Pancreas (tissue), 10 donors: ENCODE measurements around the gene SRRT. TPM values are rescaled to one million over a fixed set of nuclear protein-coding genes. Genes with fewer than 3 reads are reported as not detected.

Source experiments
- ATAC-seq, 4 donors: fragments of 200-7000 bp; cut with Tn5 transposase; one replicate each; pipeline versions ENCODE4 v1.8.0 to v1.9.1; 2020; ENCODE audit warnings: mild to moderate bottlenecking in 4 of 4, moderate library complexity in 4 of 4
- DNase-seq, 6 donors: peaks; one replicate each; pipeline ENCODE4 v3.0.0-alpha.2; 2020
- FAIRE-seq: peaks from 2 replicates; lab custom pipeline; 2012; peaks lifted over from hg19 to GRCh38; lab: Jason Lieb, UNC
- H3K27ac ChIP-seq, 4 donors: fragments of 200-600 bp; sonication (generic); 1 replicate in 3 of 4; 2 replicates in 1 of 4; pipeline versions ENCODE4 v1.5.0 to v1.8.0; 2020
- H3K27me3 ChIP-seq, 4 donors: fragments of 200-600 bp; one replicate each; pipeline ENCODE4 v1.8.0; 2021
- H3K36me3 ChIP-seq, 3 donors: fragments of 200-600 bp; sonication (generic) in 1 of 3; one replicate each; pipeline versions ENCODE4 v1.5.0 to v1.8.0; 2020 to 2021
- H3K4me1 ChIP-seq, 3 donors: fragments of 200-600 bp; one replicate each; pipeline ENCODE4 v1.8.0; 2021
- H3K4me3 ChIP-seq, 4 donors: fragments of 200-600 bp; sonication (generic) in 2 of 4; one replicate each; pipeline versions ENCODE4 v1.5.0 to v1.8.0; 2020 to 2021
- H3K9me3 ChIP-seq, 4 donors: fragments of 200-600 bp; one replicate each; pipeline ENCODE4 v1.8.0; 2021
- CTCF ChIP-seq, 4 donors: fragments of 200-600 bp; sonication (generic) in 3 of 4; IDR thresholded peaks; one replicate each; pipeline versions ENCODE4 v1.5.0 to v1.8.0; 2021; ENCODE audit warnings: antibody characterized with exemption in 4 of 4
- WGBS, 2 donors: extraction: QIAGEN DNeasy Blood & Tissue Kit; methylation state at CpG; one replicate each; pipeline ENCODE4 v1.1.7; 2013; 5-methylcytosine and 5-hydroxymethylcytosine counted together
- intact Hi-C, 3 donors: fragments of 100-400 bp; cut with DNase I; formaldehyde crosslinking; loops; one replicate each; pipeline versions ENCODE4 v1.11.1 to v1.14.2; 2022
- polyA plus RNA-seq, 2 donors: library from polyadenylated mRNA; stranded (reverse); fragments of 200-250 nt; gene quantifications; one replicate each; pipeline ENCODE4 v1.2.3, GENCODE V29; 2013
- total RNA-seq, 6 donors: library from RNA; stranded (reverse); fragmentation: NEBNext Ultra II Directional in 4 of 6; extraction: Animal tissue kit (Norgen Biotek cat#: 25700) in 4 of 6; gene quantifications; one replicate each; pipeline versions ENCODE4 v1.2.1 to v1.2.4, GENCODE V29; 2021 to 2023
- donor health status: healthy with polysubstance abuse.
- donor health status: DM: no; HTN: no; CAD: no; lungs with moderate emphysema.
- donor health status: DM: no; HTN: no; CAD: no.
- donor health status: control.
- donor health status: control.
- donor health status: Bipolar disorder and iron deficiency.
- donor health status: DM: yes; HTN: yes; CAD: no.
- donor health status: DM: no; HTN: no; CAD: no.
- donor health status: DM: no; HTN: no; CAD: no.
- donor health status: DM: yes; HTN: yes; CAD: no.

Gene SRRT
- total and polyA plus RNA-seq, 8 donors: 39.2 to 179 (median 60.3) TPM

- FAIRE-seq (no peak), DNase-seq (peak in 1 of 6 donors; percentile 16), ATAC-seq (no peak)
- no peak overlapping the region for H3K4me3 ChIP-seq
- no peaks in the 10 kb centered on the region for H3K9me3 ChIP-seq
- H3K27ac ChIP-seq: peak overlapping the region in 2 of 4 donors; percentile 88 to 89
- H3K4me1 ChIP-seq: peaks cover 0 to 24% (median 9%) of the 10 kb centered on the region in 3 donors
- TF ChIP-seq CTCF (IDR thresholded peaks at IDR 0.05): no peak
- H3K36me3 ChIP-seq: no peaks in the 10 kb centered on the region
- WGBS, 2 donors: 88 to 90% methylated on average over 17 of the region's 17 CpGs
- intact Hi-C loops: no loop called here
- no peaks in the 10 kb centered on the region for H3K27me3 ChIP-seq
These were observed 9.5 kb upstream of the SRRT start for GRCh38 chr7:100865372-100865911.

- peak overlapping the region in 2 of 4 donors; percentile 86 to 100 for H3K4me3 ChIP-seq
- H3K9me3 ChIP-seq: no peaks in the 10 kb centered on the region
- peaks cover 0 to 7% (median 6%) of the 10 kb centered on the region in 3 donors for H3K36me3 ChIP-seq
- H3K27me3 ChIP-seq: no peaks in the 10 kb centered on the region
- ATAC-seq: peak; percentile 8 to 43 (median 20)
- H3K4me1 ChIP-seq: peaks cover 0 to 24% (median 9%) of the 10 kb centered on the region in 3 donors
- H3K27ac ChIP-seq: peak overlapping the region; percentile 87 to 93 (median 88)
- intact Hi-C loops: no loop called here
- no peak for TF ChIP-seq CTCF (IDR thresholded peaks at IDR 0.05)
- WGBS, 2 donors: 62 to 63% methylated on average over 31 to 46 of the region's 46 CpGs
- peak; percentile 59 to 94 (median 82) for DNase-seq
- no peak for FAIRE-seq
These were observed 8.8 kb upstream of the SRRT start for GRCh38 chr7:100865938-100866728.

GRCh38 chr7:100866729-100867039 lies 8.2 kb upstream of the SRRT start:
- no peak for TF ChIP-seq CTCF (IDR thresholded peaks at IDR 0.05)
- Histone ChIP-seq H3K4me3 (peak overlapping the region; percentile 63 to 100 (median 86)), H3K27me3 (no peaks in the 10 kb centered on the region), H3K36me3 (peaks cover 0 to 12% (median 8%) of the 10 kb centered on the region in 3 donors), H3K9me3 (no peaks in the 10 kb centered on the region), H3K4me1 (peaks cover 0 to 24% (median 9%) of the 10 kb centered on the region in 3 donors), H3K27ac (peak overlapping the region; percentile 87 to 93 (median 88))
- DNase-seq (no peak), FAIRE-seq (no peak), ATAC-seq (no peak)
- WGBS, 2 donors: 69 to 70% methylated on average over 4 to 5 of the region's 5 CpGs
- intact Hi-C loops: no loop called here

GRCh38 chr7:100867040-100867775 lies 7.7 kb upstream of the SRRT start, which contains the start of gene TRIP6:
TSS of gene TRIP6 (plus strand) at chr7:100867387. CDS start at chr7:100867498, 111 bp downstream.
- Histone ChIP-seq H3K4me1 (peaks cover 0 to 24% (median 9%) of the 10 kb centered on the region in 3 donors), H3K9me3 (no peaks in the 10 kb centered on the region), H3K27ac (peak within 1 kb of the TSS; percentile 87 to 93 (median 88)), H3K4me3 (peak within 1 kb of the TSS; percentile 63 to 100 (median 86)), H3K36me3 (peaks cover 0 to 15% (median 10%) of the 10 kb centered on the region in 3 donors), H3K27me3 (no peaks in the 10 kb centered on the region)
- intact Hi-C loops: no loop called here
- WGBS, 2 donors: 3% methylated on average over 37 to 42 of the region's 42 CpGs
- ATAC-seq (peak; percentile 74 to 82 (median 78)), FAIRE-seq (no peak), DNase-seq (peak; percentile 83 to 93 (median 86))
- TF ChIP-seq CTCF (IDR thresholded peaks at IDR 0.05): no peak
